Measurements from ENCODE around the gene ARMH4.

DNA sequence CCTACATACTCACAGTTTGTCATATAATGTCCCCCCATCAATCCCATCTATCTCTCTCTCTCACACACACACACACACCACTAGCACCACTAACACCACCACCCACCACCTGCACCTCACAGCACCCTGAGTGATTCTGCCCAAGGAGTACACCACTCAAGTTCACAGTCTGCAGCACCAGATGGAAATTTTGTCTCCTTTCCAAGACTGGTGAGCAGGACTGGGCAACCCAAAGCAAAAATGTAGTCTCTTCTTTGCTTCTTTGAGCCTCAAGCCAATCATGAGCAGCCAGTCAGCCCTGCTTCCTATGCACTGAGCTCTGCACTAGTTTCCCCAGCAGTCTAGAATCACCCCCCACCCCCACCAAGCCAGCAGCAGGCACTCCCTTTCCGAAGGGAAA, 15.0 kb upstream of the ARMH4 start:
- no peak for TF ChIP-seq SUZ12 (IDR thresholded peaks at IDR 0.05; ENCODE audit: extremely low read depth, insufficient read depth, insufficient read length)
- TF ChIP-seq ZNF274 (IDR thresholded peaks at IDR 0.05; ENCODE audit: low read depth, low read length) = no peak
- no peak for TF ChIP-seq YY1 (IDR thresholded peaks at IDR 0.05; ENCODE audit: insufficient read depth, insufficient read length)
